SK-MEL-5 (cell line): ENCODE results near the gene GBE1. TPM values are rescaled to one million over a fixed set of nuclear protein-coding genes. Genes with fewer than 3 reads are reported as not detected.
"Not testable (repeated sequence)": the region's sequence is repeated elsewhere in the genome, so short reads cannot be mapped to it uniquely, and the experiment has no call there.

Experiments used
- DNase-seq: peaks from one replicate; pipeline ENCODE4 v3.0.0-alpha.2; 2016; ENCODE audit warnings: low read depth, low spot score
- in situ Hi-C: cut with HindIII; loops from 2 replicates; pipeline ENCODE4 v1.10.0; 2016; ENCODE audit warnings: low sequenced_read_pairs, high pct_unique_total_duplicates, low pct_unique_long_range_greater_than_20kb
- polyA plus RNA-seq, 2 experiments: library from polyadenylated mRNA; depleted of rRNA; stranded (reverse); fragments of >200 nt; gene quantifications; 2 replicates each; pipeline ENCODE4 v1.2.3, GENCODE V29; 2015
- total RNA-seq: library from RNA; depleted of rRNA; stranded (reverse); fragments of >200 nt; shearing (Covaris generic); gene quantifications from 2 replicates; pipeline ENCODE4 v1.2.3, GENCODE V29; 2014; rRNA removed

The GBE1 gene
- 47.9 and 52.6 TPM in 2 replicates for total RNA-seq
- 15.4 and 20.7 TPM in 2 replicates for polyA plus RNA-seq (2015; cell fraction: cytosol; rRNA removed)
- 8.5 and 9.0 TPM in 2 replicates for polyA plus RNA-seq (2015; cell fraction: nucleus; rRNA removed)

DNA sequence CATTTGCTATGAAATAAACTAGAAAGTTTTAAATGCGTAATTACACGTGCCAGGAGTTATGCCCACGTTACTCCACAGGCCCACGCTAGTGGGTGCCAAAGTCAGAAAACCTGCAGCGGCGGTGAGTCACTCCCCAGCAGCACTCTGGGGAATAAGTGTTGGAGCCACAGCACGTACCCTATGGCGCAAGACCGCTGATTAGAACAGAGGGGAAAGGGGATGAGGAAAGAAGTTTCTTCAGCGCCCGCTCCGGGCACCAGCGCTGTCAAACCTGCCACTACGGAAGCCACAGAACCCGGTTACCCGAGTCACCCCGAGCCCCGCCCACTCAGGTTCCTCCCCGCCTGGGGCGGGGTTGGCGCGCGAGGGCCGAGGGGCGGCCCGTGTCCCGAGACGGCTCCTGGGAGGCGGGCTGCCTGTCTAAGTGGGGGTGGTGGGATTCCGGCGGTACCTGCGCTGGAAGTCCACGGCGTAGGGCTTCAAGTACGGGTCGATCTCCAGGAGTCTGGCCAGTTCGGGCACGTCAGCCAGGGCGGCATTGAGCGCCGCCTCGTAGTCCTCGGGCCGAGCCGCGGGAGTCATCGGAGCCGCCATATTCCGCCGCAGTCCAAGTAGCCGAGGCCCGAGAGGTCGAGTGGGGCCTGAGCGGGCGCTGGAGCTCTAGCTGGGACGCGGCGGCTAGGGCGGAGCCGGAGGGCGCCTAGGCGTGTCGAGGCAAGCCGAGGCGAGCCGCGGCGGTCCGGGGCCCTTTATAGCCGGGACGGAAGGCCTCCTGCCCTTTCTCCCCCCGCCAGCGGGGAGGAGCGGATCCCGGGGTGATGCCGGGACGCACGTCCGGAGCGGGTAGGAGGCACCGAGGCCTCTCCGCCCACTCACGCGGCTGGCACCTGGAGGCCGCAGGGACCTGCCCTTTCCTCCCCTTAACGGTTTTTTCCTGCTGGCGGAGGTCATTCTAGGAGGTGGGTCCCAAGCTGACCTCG lies at the start of gene GBE1:
GBE1 (minus strand) TSS at position 722 of the 980 bp plus-strand sequence; CDS start at position 594, 128 bp downstream.
- peak; percentile 90 for DNase-seq
- in situ Hi-C loops: no loop called here

DNA sequence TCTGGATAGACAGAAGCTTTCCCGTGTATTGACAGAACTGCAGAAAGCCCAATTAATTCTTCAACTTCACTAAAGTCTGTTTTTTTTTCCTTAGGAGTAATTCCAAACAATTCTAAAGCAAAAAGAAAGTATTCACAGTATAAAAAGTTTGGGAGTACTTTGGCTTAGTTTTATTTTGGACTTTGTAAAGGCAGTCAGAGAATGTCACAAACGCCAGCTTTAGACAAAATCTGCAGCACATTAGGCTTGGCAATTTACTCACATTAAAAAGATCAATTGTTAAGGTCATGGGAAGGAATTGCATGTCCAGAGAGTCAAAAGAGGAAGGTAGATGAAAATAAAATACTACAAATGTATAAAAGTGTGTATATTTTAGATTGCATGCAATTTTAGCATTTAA lies 47.5 kb upstream of the GBE1 start:
- in situ Hi-C loops: no loop called here
- DNase-seq: no peak

DNA sequence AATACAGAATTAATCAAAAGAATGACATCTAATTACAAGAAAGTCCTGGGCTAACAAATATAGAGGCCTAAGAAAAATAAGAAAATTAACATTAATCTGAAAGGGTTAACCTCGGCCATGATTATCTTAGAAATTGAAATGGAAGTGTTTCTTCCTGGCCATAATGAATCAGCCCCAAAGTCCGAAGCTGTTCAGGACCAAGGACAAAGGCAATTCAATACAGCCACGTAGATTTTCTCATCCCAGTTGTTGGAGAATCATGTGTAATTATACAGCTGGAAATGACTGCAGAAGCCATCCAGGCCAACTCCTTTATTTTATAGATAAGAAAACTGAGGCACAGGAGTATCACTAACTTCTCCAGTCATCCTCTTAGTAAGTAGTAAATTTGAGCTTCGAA lies 38.0 kb upstream of the GBE1 start:
- in situ Hi-C loops: no loop called here
- DNase-seq: no peak

DNA sequence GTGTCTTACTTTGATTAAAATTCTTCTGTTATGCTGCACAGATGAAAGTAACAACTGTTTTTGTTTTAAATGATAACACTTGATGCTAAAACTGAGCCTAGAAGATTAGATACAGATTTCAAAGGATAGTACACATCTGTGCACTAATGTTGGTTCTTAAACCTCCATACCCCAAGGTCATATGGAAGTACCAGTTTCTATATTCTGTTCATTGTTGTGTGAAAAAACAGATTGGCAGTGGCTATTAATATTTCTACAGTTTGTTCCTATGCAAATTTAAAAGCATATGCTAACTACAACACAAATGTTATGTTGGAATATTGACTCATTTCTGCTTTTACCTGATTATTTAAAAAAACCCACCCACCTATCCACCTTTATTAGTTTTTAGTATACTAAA lies 32.0 kb upstream of the GBE1 start:
- in situ Hi-C loops: no loop called here
- DNase-seq: no peak

DNA sequence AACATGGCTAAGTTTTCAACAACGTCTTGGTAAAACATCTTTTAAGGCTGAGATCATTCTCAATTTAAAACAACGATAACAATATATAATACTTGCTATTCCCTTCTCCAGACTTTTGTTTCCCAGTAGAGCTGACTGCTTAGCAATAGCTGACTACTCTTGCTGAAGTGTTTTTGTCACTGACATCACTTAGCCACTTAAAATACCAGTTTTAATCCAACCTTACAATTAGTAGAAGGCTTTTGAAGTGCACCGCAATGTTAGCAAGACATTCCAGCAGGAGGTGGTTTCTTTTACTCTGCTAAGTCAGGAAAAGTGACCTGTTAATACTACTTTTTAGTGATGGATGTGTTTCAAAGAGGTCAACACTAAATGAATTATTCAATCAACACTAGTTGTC lies 28.7 kb upstream of the GBE1 start:
- DNase-seq: no peak
- in situ Hi-C loops: no loop called here

DNA sequence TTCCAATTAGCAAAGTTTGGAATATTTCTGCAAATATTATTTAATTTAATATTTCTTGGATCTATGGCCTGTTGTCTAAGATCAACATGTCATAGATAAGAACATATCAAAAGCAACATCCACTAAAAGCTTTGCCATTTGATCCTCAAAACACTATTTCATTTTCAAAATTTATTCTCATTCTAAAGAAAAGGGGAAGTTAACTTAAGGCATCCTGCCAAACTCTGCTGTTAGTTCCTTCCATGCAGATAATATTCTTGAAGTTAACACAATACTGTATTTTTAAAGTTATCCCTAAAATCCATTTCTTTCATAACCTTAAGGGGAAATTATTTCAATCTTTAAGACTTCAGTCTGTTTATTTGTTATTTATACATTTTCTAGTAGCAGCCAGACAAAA lies 28.2 kb upstream of the GBE1 start:
- no peak for DNase-seq
- in situ Hi-C loops: no loop called here

DNA sequence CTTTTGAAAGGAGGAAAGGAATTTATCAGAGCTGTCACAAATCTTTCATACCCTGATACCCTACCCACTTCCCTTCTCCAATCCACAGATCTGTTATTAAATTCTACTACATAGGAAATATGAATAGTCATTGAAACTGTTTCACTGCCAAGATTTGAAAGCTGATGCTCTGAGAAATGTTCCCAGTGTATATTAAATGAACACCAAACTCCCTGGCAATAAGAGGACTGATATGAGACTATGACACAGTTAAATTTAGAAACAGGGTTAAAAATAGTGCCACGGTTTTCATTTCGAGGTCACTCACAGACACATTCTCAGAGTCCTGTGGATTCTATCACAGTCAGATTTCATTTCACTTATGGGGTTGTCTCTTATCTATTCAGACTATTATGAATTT lies 27.2 kb upstream of the GBE1 start:
- in situ Hi-C loops: no loop called here

DNA sequence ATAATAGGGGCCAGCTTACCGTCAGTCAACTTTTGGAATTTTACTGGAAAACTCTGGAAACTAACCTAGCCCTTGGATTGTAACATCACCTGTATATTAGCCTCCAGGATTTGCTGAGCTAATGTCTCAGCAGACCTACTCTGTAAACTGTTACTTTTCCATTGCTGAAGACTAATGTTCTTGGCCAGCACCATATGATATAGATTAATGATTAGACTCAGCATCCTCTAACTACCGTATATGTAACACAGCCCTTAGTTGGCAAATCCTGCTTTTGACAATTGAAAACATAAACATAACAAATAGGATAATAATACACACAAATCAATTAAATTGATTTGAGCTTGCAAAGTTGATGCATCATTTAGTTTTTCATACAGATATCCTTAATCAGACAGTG lies 26.6 kb upstream of the GBE1 start:
- no peak for DNase-seq
- in situ Hi-C loops: no loop called here

More for the DNA sequence above, 27.2 kb upstream of the GBE1 start:
- no peak for DNase-seq

DNA sequence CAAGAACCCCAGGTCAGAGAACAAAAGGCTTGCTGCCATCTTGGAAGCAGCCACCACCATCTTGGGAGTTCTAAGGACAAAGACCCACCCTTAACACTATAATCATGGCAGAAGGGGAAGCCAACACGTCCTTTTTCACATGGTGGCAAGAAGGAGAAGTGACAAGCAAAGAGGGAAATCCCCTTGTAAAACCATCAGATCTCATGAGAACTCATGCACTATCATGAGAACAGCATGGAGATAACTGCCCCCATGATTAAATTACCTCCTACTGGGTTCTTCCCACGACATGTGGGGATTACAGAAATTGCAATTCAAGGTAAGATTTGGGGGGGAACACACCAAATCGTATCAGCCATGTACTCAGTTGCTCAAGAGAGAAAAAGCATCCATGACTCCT lies 21.1 kb upstream of the GBE1 start:
- in situ Hi-C loops: no loop called here

DNA sequence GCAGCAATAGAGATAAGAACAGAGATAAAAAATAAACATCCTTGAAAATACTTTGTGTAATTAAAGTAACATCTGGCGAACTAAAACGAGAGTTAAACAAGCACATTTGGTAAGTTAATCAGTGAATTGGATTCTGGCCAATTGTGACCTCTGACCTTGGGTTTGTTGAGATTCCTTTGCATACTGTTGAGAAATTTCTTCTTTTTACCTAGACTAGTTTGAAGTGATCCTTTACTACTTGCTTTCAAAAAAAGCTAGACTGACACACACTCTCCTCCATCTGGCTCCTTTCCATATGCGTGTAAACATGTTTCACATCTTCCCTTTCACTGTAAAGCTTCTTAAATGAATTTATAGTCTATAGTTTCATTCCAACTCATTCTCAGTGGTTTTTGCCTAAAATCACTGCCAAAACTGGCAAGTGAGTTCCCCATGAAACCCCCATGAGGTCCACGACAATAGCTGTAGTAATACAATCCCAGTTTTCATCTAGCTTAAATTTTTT lies 17.3 kb upstream of the GBE1 start:
- in situ Hi-C loops: no loop called here
- no peak for DNase-seq

More for the DNA sequence above, 21.1 kb upstream of the GBE1 start:
- no peak for DNase-seq

DNA sequence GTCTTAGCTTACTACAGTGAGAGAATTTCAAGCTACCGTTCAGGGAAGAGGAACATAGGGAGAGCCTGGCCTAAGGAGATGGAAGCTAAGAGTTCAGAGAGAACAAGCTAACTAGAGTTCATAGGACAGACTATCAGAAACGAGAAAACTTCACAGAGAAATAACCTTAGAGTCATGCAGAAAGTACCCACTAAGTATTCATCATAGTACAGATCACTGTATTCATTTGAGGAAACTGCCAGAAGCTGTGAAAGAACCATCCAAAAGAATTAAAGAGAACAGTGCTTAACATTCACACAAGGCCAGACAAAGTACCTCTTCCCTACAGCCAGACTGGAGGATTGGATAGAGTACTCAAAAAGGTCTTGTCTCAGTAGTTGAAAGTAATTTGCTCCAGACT lies 15.2 kb upstream of the GBE1 start:
- in situ Hi-C loops: no loop called here

DNA sequence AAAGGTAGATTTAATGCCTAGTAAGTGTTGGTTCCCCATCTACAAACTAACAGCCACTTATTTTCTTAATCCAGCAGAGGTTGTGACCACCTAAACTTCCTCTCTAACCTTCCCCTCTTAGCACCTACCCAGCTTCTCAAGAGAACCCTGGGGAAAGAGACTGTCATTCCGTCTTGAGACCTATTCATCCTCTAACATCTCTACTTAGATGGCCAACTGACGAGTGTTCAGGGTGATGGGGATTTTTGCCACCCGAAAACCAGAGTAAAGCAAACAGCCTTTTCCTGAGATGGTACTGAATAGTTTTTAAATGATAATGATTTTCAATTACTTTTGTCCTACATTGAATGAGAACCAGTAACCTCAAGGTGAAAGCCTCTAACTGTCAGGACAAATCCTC lies 9.3 kb upstream of the GBE1 start:
- in situ Hi-C loops: no loop called here
- DNase-seq: no peak

More for the DNA sequence above, 15.2 kb upstream of the GBE1 start:
- no peak for DNase-seq

DNA sequence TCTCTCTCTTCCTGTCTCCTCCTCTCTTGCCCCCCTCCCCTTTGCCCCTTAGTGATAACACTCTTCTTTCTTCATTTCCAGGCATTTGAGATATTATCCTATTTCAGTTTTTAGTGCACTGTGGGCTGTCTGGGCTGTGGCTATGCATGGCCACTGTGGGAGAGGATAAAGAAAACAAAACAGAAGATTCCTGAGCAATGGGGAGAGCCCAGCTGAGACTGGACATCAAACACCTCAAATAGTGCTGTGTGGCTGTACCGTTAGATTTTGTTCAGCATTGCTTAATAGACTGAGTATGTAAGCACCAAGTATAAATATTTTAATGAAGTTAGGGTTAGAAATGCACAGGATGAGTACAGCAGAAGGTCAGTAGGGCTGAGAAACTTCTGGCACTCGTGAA lies 7.9 kb upstream of the GBE1 start:
- in situ Hi-C loops: no loop called here

DNA sequence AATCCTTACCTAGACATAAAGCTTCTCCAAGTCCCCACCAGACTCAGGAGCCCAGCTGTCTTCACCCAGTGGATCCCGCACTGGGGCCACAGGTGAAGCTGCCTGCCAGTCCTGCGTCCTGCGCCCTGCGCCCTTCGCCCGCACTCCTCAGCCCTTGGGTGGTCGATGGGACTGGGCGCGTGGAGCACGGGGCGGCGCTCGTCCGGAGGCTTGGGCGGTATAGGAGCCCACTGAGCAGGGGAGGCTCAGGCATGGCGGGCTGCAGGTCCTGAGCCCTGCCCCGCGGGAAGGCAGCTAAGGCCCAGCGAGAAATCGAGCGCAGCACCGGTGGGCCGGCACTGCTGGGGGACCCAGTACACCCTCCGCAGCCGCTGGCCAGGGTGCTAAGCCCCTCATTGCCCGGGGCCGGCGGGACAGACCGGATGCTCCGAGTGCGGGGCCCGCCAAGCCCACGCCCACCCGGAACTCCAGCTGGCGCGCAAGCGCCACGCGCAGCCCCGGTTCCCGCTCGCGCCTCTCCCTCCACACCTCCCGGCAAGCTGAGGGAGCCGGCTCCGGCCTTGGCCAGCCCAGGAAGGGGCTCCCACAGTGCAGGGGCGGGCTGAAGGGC lies 5.9 kb upstream of the GBE1 start:
- DNase-seq, in situ Hi-C loops: not testable (repeated sequence)

More for the DNA sequence above, 7.9 kb upstream of the GBE1 start:
- no peak for DNase-seq

DNA sequence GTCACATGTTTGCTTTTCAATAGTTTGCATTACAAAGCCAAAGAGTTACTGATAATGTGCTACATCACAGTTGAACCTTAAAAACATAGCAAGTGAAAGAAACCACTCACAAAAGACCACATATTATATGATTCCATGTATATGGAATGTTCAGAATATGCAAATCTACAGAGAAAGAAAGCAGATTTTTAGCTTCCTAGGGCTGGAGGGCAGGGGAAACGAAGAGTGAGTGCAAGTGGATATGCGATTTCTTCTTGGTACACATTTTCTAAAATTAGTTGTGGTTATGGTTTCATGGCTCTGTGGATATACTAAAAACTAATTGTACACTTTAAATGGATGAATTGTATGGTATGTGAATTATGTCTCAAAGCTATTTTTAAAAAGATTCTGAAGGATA lies 4.0 kb upstream of the GBE1 start:
- in situ Hi-C loops: no loop called here
- no peak for DNase-seq

DNA sequence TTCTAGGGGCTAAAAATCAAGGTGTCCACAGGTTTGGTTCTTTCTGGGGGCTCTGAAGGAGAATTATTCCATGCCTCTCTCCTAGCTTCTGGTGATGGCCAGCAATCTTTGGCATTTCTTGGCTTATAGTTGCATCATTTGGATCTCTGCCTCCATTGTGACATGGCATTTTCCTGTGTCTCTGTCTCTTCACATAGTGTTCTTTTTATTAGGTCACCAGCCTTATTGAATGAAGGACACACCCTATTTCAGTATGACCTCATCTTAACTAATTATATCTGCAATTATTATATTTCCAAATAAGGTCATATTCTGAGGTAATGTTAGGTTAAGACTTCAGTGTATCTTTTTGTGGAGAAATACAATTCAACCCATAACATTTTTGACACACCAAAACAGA lies 3.2 kb upstream of the GBE1 start:
- no peak for DNase-seq
- in situ Hi-C loops: no loop called here

DNA sequence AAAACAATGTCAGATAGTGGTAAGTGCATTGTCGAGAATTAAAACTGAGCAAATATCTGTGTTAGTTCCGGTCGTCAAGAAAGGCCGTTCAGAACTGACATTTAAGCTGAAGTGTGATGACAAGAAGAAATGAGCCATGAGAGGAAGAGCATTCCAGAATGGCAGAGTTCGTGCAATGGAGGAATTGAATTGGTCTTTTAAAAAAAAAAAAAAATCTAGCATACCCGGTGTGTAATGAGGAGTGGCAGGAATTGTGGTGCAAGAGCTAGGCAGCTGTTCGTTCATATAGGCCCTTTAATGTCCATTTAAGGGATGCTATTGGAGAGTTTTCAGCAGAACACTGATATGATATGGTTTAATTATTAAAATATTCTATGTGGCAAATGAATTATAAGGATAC lies 2.6 kb upstream of the GBE1 start:
- DNase-seq: no peak
- in situ Hi-C loops: no loop called here

DNA sequence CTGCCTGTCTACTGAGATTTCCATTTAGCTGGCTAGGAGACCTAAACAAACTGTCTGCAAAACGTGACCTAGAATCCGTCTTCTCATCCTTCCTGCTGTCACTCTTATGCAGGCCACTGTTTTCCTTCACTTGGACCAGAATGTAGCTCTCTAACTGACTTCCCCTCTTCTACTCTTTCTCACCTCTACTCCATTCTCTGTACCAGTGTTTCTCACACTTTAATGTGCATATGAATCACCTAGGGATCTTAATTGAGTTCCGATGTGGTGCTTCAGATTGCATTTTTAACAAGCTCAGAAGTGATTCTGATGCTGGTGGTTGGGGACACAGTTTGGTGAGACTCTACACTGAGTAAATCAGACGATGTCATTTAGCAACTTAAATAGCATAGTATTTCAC lies 1.6 kb upstream of the GBE1 start:
- in situ Hi-C loops: no loop called here
- no peak for DNase-seq
